ENCODE results near the gene KLHL22.
"Not testable (repeated sequence)": the region's sequence is repeated elsewhere in the genome, so short reads cannot be mapped to it uniquely, and the experiment has no call there.

KLHL22 gene

DNA sequence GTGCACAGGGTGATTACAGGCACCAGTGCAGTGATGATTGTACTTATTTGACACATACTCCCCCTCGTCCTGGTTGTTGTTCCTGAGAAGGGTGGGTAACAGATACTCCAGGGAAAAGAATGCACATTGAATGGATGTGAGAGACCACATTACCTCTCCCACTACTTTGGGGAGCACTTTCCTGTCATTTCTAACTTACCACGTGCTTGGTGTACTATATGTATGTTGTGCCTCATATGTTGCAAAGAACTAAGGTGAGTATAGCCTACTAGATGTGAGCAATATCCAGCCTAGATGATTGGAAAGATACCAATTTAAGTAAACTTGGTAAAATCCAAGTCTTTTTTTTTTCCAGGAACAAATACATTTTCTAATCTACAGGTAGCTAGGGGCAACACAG is 43.7 kb downstream of the KLHL22 start:
- ATAC-seq: no peak
- no peak for TF ChIP-seq TOX (CRISPR knock-in tag; IDR thresholded peaks at IDR 0.05; ENCODE audit: borderline replicate concordance)
- TF ChIP-seq, protein P1, sequence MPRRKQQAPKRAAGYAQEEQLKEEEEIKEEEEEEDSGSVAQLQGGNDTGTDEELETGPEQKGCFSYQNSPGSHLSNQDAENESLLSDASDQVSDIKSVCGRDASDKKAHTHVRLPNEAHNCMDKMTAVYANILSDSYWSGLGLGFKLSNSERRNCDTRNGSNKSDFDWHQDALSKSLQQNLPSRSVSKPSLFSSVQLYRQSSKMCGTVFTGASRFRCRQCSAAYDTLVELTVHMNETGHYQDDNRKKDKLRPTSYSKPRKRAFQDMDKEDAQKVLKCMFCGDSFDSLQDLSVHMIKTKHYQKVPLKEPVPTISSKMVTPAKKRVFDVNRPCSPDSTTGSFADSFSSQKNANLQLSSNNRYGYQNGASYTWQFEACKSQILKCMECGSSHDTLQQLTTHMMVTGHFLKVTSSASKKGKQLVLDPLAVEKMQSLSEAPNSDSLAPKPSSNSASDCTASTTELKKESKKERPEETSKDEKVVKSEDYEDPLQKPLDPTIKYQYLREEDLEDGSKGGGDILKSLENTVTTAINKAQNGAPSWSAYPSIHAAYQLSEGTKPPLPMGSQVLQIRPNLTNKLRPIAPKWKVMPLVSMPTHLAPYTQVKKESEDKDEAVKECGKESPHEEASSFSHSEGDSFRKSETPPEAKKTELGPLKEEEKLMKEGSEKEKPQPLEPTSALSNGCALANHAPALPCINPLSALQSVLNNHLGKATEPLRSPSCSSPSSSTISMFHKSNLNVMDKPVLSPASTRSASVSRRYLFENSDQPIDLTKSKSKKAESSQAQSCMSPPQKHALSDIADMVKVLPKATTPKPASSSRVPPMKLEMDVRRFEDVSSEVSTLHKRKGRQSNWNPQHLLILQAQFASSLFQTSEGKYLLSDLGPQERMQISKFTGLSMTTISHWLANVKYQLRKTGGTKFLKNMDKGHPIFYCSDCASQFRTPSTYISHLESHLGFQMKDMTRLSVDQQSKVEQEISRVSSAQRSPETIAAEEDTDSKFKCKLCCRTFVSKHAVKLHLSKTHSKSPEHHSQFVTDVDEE (CRISPR knock-in tag; IDR thresholded peaks at IDR 0.05): no peak
- TF ChIP-seq BACH2 (CRISPR knock-in tag; IDR thresholded peaks at IDR 0.05; ENCODE audit: borderline replicate concordance): no peak
- no peak for TF ChIP-seq ARNTL (CRISPR knock-in tag; IDR thresholded peaks at IDR 0.05; ENCODE audit: borderline replicate concordance, low read depth)
- no peak for TF ChIP-seq CSDC2 (CRISPR knock-in tag; IDR thresholded peaks at IDR 0.05)
- TF ChIP-seq RARB (CRISPR knock-in tag; IDR thresholded peaks at IDR 0.05): no peak
- TF ChIP-seq, protein P2, sequence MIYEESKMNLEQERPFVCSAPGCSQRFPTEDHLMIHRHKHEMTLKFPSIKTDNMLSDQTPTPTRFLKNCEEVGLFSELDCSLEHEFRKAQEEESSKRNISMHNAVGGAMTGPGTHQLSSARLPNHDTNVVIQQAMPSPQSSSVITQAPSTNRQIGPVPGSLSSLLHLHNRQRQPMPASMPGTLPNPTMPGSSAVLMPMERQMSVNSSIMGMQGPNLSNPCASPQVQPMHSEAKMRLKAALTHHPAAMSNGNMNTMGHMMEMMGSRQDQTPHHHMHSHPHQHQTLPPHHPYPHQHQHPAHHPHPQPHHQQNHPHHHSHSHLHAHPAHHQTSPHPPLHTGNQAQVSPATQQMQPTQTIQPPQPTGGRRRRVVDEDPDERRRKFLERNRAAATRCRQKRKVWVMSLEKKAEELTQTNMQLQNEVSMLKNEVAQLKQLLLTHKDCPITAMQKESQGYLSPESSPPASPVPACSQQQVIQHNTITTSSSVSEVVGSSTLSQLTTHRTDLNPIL (CRISPR knock-in tag; IDR thresholded peaks at IDR 0.05; ENCODE audit: low read depth): no peak
- no peak for TF ChIP-seq ZNF70 (CRISPR knock-in tag; IDR thresholded peaks at IDR 0.05)

DNA sequence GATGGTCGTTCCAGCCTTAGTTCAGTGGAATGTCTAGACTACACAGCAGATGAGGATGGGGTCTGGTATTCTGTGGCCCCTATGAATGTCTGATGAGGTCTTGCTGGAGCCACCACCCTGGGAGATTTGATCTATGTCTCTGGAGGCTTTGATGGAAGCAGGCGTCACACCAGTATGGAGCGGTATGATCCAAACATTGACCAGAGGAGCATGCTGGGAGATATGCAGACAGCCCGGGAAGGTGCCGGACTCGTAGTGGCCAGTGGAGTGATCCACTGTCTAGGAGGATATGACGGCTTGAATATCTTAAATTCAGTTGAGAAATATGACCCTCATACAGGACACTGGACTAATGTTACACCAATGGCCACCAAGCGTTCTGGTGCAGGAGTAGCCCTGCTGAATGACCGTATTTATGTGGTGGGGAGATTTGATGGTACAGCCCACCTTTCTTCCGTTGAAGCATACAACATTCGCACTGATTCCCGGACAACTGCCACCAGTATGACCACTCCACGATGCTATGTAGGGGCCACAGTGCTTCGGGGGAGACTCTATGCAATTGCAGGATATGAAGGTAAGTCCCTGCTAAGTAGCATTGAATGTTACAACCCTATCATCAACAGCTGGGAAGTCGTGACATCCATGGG is 44.3 kb downstream of the KLHL22 start:
- not testable (repeated sequence) for ATAC-seq

DNA sequence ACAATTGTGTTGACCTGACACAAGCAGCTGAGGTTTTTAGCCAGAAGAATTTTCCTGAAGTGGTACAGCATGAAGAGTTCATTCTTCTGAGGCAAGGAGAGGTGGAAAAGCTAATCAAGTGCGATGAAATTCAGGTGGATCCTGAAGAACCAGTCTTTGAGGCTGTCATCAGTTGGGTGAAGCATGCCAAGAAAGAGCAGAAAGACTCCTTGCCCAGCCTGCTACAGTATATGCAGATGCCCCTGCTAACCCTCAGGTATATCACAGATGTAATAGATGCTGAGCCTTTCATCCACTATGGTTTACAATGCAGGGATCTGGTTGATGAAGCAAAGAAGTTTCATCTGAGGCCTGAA is 45.1 kb downstream of the KLHL22 start:
- TF ChIP-seq OSR1 (CRISPR knock-in tag; IDR thresholded peaks at IDR 0.05) (no peak), ZNF565 (CRISPR knock-in tag; conservative IDR thresholded peaks at IDR 0.05; ENCODE audit: low read depth) (no peak), BACH2 (CRISPR knock-in tag; IDR thresholded peaks at IDR 0.05; ENCODE audit: borderline replicate concordance) (no peak), CSDC2 (CRISPR knock-in tag; IDR thresholded peaks at IDR 0.05) (no peak), TCF4 (CRISPR knock-in tag; IDR thresholded peaks at IDR 0.05; ENCODE audit: borderline replicate concordance) (no peak), GLIS3 (CRISPR knock-in tag; IDR thresholded peaks at IDR 0.05) (no peak), ARNTL (CRISPR knock-in tag; IDR thresholded peaks at IDR 0.05; ENCODE audit: borderline replicate concordance, low read depth) (no peak), ZNF70 (CRISPR knock-in tag; IDR thresholded peaks at IDR 0.05) (no peak)
- TF ChIP-seq, protein P3, sequence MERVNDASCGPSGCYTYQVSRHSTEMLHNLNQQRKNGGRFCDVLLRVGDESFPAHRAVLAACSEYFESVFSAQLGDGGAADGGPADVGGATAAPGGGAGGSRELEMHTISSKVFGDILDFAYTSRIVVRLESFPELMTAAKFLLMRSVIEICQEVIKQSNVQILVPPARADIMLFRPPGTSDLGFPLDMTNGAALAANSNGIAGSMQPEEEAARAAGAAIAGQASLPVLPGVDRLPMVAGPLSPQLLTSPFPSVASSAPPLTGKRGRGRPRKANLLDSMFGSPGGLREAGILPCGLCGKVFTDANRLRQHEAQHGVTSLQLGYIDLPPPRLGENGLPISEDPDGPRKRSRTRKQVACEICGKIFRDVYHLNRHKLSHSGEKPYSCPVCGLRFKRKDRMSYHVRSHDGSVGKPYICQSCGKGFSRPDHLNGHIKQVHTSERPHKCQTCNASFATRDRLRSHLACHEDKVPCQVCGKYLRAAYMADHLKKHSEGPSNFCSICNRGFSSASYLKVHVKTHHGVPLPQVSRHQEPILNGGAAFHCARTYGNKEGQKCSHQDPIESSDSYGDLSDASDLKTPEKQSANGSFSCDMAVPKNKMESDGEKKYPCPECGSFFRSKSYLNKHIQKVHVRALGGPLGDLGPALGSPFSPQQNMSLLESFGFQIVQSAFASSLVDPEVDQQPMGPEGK (CRISPR knock-in tag; IDR thresholded peaks at IDR 0.05; ENCODE audit: borderline replicate concordance): no peak
- TF ChIP-seq, protein P4, sequence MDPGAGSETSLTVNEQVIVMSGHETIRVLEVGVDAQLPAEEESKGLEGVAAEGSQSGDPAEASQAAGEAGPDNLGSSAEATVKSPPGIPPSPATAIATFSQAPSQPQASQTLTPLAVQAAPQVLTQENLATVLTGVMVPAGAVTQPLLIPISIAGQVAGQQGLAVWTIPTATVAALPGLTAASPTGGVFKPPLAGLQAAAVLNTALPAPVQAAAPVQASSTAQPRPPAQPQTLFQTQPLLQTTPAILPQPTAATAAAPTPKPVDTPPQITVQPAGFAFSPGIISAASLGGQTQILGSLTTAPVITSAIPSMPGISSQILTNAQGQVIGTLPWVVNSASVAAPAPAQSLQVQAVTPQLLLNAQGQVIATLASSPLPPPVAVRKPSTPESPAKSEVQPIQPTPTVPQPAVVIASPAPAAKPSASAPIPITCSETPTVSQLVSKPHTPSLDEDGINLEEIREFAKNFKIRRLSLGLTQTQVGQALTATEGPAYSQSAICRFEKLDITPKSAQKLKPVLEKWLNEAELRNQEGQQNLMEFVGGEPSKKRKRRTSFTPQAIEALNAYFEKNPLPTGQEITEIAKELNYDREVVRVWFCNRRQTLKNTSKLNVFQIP (CRISPR knock-in tag; IDR thresholded peaks at IDR 0.05; ENCODE audit: borderline replicate concordance, low read depth): no peak
- TF ChIP-seq, protein P1 (CRISPR knock-in tag; IDR thresholded peaks at IDR 0.05): no peak
- TF ChIP-seq, protein P2 (CRISPR knock-in tag; IDR thresholded peaks at IDR 0.05; ENCODE audit: low read depth): no peak
- ATAC-seq: no peak
